GM12865 (cell line): ENCODE measurements around the gene ADARB2.

ENCODE experiments used
- DNase-seq: peaks from one replicate; pipeline ENCODE4 v3.0.0; 2010; ENCODE audit warnings: low read depth
- H3K4me3 ChIP-seq: 2 replicates; pipeline ENCODE4 v1.5.1; 2011; ENCODE audit warnings: mild to moderate bottlenecking, low read depth, low read length, control low read depth
- CTCF ChIP-seq: IDR thresholded peaks from 2 replicates; pipeline ENCODE4 v1.5.1; 2011; ENCODE audit warnings: low read length, control low read depth, low read depth, inconsistent platforms; ENCODE audit not compliant: insufficient read depth; ENCODE audit errors: missing control alignments

Gene ADARB2

GRCh38 chr10:1726861-1727260, 10.5 kb downstream of the ADARB2 start:
- no peak for TF ChIP-seq CTCF
- H3K4me3 ChIP-seq: no peak overlapping the region
- no peak for DNase-seq

GRCh38 chr10:1724921-1725488, 12.3 kb downstream of the ADARB2 start:
- no peak for TF ChIP-seq CTCF
- no peak overlapping the region for H3K4me3 ChIP-seq
- DNase-seq: no peak

- no peak for TF ChIP-seq CTCF
- no peak overlapping the region for H3K4me3 ChIP-seq
- DNase-seq: no peak
These were observed 20.5 kb downstream of the ADARB2 start for GRCh38 chr10:1716839-1717238.

- DNase-seq: peak; percentile 69
- peak; percentile 67 for TF ChIP-seq CTCF
- no peak overlapping the region for H3K4me3 ChIP-seq
These were observed 21.5 kb downstream of the ADARB2 start for GRCh38 chr10:1715821-1716220.

GRCh38 chr10:1712944-1713671, 24.2 kb downstream of the ADARB2 start:
- no peak overlapping the region for H3K4me3 ChIP-seq
- DNase-seq: no peak
- TF ChIP-seq CTCF: no peak

- no peak overlapping the region for H3K4me3 ChIP-seq
- TF ChIP-seq CTCF: no peak
- peak; percentile 54 for DNase-seq
These were observed 25.0 kb downstream of the ADARB2 start for GRCh38 chr10:1712314-1712713.

- TF ChIP-seq CTCF: no peak
- H3K4me3 ChIP-seq: no peak overlapping the region
- no peak for DNase-seq
These were observed 28.2 kb downstream of the ADARB2 start for GRCh38 chr10:1709161-1709560.
